HS-27A (cell line): ENCODE measurements around the gene EPHA7.

ENCODE experiments used
- DNase-seq: peaks from one replicate; pipeline ENCODE4 v3.0.0-alpha.2; 2012; ENCODE audit warnings: low read depth, missing footprints

EPHA7 gene

GRCh38 chr6:93419304-93420162 lies at the start of gene EPHA7:
Gene EPHA7, minus strand, starts transcription at chr6:93419559. Its CDS starts 218 bp downstream, at chr6:93419341.
- peak; percentile 31 for DNase-seq

DNA sequence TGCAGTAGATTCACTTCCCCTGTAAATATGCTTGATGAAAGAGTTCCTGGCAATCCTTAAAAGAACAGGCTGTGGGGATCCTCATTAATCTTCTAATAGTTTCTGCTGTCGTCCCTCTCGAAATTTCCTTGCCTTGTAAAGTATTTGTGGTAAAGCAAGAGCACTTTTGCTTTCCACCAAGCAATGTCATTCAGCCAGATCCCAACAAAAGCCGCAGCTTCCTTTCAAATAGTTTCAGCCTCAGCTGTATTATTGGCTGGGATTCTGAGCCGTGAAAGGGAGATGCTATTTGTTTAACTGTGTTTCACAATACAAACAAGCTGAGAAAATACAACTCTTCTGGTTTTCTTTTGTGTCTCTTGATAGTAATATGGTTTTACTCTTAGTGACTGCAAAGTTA lies 48.9 kb upstream of the EPHA7 start:
- DNase-seq: no peak

- DNase-seq: no peak
Measured at GRCh38 chr6:93454533-93454932, 35.2 kb upstream of the EPHA7 start.

- DNase-seq: no peak
Measured at GRCh38 chr6:93453956-93454355, 34.6 kb upstream of the EPHA7 start.

DNA sequence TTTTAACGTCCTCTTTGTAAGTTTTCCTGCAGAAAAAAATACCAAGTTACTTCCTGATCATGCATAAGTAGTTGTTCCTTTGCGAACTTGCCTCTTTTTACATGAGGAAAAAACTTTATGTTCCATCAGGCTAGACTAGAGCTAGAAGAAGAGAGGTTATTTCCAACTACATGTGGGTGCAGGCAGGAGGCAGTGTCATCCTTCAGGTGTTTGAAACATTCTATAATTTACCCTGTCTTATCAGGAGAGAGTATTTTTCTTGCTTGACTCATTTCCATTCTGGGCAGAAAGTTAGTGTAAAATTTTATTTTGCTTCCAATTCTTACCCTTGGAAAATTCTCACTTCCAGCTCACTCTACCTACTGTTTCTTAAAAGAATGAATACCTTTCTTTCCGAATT lies 28.5 kb upstream of the EPHA7 start:
- DNase-seq: no peak

- DNase-seq: no peak
Measured at GRCh38 chr6:93437491-93437890, 18.1 kb upstream of the EPHA7 start.

DNA sequence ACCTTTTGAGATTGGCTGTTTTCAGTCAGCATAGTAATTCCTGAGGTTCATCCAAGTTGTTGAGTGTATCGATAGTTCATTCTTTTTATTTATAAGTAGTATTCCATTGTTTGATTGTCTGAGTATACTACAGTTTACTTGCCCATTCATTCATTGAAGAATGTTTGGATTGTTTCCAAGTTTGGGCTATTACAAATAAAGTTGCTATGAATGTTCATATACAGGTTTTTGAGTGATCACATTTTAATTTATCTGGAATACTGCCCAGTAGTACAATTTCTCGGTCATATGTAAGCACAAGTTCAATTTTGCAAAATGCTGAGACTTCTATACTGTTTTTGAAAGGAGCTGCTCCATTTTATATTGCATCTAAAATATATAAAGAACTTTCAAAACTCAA lies 14.2 kb upstream of the EPHA7 start:
- DNase-seq: no peak

- DNase-seq: no peak
Measured at GRCh38 chr6:93424303-93425064, 5.1 kb upstream of the EPHA7 start.

DNA sequence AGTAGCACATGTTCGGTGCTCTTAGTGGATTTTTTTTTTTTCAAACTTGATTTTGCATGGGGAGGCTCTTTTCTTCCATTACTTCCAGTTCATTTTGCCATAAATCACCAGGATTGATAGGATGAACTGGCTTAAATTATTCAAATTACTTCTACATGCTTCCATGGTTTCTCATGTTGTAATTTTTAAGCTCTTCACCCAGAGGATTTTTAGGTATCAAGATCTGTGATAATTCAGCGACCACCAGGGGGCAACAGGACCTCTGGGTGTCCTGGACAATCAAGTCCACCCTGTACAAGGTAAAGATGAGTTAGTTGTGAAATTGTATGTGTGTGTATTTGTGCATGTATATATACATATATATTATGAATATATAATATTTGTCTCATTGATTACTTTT lies 4.2 kb upstream of the EPHA7 start:
- no peak for DNase-seq

DNA sequence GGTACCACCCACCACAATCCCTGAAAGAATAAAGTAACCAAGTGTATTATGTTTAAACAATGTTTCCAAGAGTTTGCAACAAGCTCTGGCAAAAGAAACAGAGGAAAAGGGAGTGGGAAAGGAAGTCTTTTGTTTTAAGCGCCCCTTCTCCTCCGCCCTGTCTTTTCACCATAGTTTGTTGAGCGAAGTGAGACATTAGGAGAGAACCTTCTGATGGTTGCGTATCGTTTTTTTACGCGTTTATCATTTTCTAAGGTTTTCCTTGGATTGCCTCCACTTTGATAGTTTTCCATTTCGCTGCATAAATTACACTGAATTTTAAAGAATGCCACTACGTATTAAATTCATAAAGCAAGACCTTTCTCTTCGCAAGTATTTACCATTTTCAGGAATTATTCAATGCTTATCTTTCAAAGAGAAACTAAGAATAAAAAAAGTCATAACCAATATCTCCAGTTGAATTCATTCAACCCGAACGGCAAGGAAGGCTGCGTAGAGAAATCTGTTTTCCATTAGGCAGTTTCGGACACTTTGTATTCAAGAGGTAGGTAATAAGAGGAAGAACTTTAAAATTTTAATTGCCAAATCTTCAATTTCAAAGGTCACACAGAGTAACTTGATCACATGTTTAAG lies 920 bp upstream of the EPHA7 start:
- no peak for DNase-seq

DNA sequence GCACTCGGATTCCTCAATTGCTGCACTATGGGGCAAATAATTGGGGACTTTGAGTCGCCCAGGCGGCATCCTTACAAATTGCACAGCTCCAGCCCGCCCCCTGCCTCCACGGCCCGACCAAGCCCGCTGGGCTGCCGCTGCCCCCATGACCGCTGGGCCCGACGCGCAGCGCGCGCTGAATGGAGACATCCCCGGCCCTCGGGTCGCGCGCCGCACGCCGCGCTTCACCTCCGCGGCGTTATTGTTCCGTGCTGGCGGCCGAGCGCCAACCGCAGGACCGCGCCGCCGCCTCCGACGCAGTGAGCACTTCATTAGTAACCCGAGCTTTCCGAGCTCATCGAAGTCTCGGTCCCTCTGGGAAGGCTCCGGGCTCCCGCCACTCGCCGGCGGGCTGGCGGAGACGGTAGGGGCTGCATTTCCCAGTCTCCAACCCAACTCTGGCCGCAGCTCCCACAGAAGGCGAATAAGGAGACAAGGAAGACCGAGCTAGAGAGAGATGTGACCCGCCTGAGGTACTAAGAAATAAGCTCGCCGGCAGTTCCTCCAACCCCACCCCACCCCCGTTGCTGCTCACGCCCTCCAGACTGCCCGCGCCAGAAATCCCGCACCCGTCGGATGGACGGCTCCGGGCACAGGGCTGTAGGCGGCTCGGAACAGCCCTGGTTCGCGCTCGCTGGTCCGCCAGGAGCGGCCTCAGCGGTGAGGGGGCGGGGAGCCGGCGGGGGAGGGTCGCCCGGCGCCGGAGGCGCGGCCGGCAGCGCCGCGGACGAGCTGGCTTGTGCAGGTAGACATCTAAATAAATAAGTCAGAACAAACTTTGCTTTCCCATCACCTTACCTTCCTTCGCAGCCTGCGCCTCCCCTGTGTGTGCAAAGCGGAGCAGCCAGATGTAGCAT lies 703 bp downstream of the EPHA7 start:
- no peak for DNase-seq

GRCh38 chr6:93418033-93418407 lies 1.3 kb downstream of the EPHA7 start:
- DNase-seq: no peak

DNA sequence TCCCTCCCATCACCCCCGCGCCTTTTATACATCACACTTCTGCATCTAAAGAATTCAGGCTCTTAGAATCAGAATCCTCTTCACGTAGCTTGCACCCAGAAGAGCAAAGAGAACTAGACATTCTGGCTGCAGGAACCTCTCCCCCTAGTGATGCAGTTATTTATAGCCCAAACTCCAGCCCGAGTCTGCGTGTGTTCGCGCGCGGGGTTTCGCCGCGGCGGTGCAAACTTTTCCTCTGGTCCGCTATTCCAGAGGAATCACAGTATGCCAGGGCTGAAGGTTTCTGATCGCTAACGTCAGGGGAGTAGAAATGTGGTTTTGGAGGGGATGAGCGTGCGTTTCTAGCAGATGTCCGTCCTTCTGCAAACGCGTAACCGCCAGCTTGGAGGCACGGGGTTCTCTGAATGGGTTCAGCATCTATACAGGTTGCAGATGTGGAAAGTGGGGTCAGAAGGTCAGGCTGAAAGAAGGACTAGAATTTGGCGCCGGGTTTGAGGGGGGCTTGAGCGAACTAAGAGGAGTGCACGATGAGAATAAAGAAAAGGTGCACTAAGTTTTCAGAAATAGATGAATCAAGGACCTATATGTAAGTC lies 1.8 kb downstream of the EPHA7 start:
- no peak for DNase-seq

DNA sequence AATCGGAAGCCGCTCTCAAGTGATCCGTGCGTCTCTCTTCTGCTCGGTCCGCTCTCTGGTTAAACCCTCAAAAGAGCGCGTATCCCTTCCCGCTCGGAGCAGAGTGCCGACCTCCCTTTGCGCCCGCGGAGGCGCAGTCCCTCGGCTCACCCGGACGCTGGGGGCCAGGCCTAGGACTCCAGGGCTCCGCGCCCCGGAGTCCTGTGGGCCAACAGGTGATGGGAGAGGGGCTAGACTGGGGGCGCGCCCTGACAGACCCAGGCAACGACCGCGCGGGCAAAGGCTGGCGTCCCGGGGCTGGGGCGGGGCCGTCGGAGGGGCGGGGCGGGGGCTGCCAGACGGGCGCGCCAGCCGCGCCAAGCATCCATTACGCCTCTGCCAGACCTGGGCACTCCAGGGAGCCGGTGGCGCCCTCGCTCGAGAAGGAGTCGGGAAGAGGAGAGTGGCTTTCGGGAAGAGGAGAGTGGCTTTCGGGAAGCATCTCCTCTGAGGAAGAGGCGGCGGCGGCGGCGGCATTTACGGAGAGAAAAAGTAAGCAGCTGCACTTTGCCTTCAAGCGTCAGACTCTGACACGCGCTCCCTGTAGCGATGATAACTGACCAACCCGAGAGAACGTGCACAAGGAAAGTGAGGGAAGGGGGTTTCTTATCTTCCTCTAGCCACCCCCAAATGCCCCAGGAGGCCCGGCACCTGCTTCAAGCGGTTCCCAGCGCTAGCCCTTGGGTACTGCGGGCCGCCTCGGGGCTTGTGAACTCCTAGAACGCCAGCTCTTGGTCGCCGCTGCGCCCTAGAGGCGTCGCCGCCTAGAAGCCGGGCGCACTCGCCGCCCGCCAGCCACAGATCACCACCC lies 2.6 kb downstream of the EPHA7 start:
- no peak for DNase-seq

DNA sequence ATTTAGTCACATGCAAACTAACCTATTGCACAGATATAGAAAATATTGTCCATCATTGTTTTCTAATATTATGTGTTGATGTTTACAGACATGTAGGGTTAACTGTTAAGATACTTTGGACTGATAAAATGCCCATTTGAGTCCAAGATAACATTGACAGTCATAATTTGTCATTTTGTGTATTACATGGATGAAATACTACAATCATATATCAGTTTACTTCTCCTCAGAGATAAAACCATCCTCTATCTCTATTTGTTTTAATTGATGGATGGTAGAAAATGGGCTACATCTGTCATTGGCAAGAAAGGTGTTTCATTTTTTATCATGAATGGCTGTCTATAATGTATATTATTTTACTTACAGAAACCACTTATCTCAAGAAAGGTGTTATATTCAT lies 6.2 kb downstream of the EPHA7 start:
- no peak for DNase-seq

DNA sequence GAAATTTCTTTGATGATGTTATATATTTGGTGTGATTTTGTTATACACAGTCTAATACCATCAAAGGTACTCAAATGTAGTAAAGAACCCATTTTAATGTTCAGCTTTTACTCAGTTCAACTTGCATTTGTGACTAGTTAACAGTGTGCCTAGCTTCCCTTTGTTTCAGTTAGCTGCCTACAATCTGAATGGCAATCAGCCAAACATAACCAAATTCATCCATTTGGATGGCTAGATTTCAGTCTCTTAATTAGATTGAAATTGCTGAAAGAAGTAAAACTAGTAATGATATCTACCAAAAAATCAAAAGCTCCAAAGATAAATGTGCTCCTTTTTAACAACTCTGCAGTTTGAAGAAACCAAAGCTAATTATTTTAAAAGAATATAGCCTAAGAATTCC lies 6.9 kb downstream of the EPHA7 start:
- DNase-seq: no peak

- no peak for DNase-seq
Measured at GRCh38 chr6:93407186-93407585, 12.2 kb downstream of the EPHA7 start.

GRCh38 chr6:93403390-93403789 lies 16.0 kb downstream of the EPHA7 start:
- no peak for DNase-seq

DNA sequence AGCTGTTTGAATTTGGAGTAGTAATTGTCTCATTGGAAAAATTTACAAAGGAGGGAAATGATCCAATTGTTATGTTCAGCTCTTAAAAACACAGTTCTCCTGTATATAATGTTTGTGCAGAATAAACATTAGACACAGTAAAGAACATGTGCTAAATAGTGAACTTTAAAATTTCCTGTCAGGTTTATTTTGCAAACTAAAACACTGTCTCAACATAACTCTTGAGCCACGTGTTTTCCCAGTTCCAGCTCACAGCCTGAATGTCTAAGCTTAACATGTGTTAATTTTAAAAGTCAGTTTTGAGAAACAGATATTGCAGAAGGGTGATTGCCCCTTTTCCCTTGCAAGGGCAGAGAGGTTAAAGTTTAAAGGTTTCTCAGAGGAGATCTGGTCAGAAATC lies 20.6 kb downstream of the EPHA7 start:
- DNase-seq: no peak

- no peak for DNase-seq
Measured at GRCh38 chr6:93394471-93394870, 24.9 kb downstream of the EPHA7 start.
